Measurements from ENCODE around the gene SMYD3.

GRCh38 chr1:245932302-245932972, 574.6 kb downstream of the SMYD3 start:
- no peak for TF ChIP-seq CTCF (IDR thresholded peaks at IDR 0.05)
- TF ChIP-seq POLR2A (IDR thresholded peaks at IDR 0.05) = no peak
